ENCODE measurements around the gene JADE2. TPM values are rescaled to one million over a fixed set of nuclear protein-coding genes. Genes with fewer than 3 reads are reported as not detected.

Gene JADE2
- 16.3 to 17.6 TPM (median 16.8 TPM) in 3 replicates for total RNA-seq
- long read RNA-seq, partial matches to known transcripts = 1 of 10 reads
- long read RNA-seq, other reads (novel, unspliced or antisense) = 6 of 10 reads

DNA sequence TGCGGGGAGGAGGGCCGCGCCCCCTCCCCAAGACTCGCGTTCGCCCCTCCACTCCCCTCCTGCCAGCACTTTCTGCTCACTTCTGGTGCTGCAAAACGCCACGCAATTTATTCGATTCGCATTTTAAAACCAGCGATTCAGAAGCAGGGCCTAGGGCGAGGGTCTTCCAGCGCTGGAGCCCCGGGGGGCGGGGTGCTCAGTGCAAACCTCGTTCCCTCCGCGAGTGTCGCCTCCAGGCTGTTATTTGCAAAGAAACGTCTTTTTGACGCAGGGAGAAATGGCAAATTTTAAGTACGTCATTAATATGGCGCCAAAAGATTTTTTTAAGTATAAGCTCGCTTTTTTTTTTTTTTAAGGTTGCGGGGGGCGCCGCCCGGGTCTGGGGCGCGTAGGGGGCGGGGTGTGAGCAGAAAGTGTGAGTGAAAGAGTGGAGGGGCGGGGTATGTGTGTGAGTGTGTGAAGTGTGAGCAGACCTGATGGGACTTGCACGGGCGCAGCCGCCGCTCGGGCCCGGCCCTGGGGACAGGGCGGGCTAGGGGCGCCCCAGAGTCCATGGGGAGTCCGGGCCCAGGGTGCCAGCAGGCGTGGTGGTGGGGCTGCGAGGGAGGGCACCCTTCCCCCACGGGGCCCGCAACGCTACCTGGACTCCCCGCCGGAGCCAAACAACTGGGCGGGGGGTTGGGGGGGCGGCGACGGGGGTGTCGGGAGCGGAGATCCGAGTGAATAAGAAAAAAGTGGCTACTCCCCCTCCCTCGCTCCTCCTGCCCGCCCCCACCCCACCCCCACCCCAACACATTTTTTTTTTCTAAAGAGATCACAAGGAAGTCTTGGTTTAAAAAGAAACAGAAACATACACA, at the start of gene JADE2:
JADE2 (plus strand) TSS at position 845 of the 857 bp plus-strand sequence. CDS start 10,188 bp downstream, outside the sequence.
- Mint-ChIP-seq H3K36me3 (ENCODE audit: low read depth) (no peaks in the 10 kb centered on the region), H3K4me1 (ENCODE audit: low read depth) (peaks cover 21% of the 10 kb centered on the region), H3K9me3 (ENCODE audit: low read depth) (no peaks in the 10 kb centered on the region), H3K27me3 (ENCODE audit: low read depth) (peaks cover 13% of the 10 kb centered on the region), H3K4me3 (ENCODE audit: unreplicated experiment) (peak within 1 kb of the TSS; percentile 93), H3K27ac (ENCODE audit: unreplicated experiment) (peak within 1 kb of the TSS; percentile 95)
- TF ChIP-seq, protein P1, sequence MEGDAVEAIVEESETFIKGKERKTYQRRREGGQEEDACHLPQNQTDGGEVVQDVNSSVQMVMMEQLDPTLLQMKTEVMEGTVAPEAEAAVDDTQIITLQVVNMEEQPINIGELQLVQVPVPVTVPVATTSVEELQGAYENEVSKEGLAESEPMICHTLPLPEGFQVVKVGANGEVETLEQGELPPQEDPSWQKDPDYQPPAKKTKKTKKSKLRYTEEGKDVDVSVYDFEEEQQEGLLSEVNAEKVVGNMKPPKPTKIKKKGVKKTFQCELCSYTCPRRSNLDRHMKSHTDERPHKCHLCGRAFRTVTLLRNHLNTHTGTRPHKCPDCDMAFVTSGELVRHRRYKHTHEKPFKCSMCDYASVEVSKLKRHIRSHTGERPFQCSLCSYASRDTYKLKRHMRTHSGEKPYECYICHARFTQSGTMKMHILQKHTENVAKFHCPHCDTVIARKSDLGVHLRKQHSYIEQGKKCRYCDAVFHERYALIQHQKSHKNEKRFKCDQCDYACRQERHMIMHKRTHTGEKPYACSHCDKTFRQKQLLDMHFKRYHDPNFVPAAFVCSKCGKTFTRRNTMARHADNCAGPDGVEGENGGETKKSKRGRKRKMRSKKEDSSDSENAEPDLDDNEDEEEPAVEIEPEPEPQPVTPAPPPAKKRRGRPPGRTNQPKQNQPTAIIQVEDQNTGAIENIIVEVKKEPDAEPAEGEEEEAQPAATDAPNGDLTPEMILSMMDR (IDR thresholded peaks at IDR 0.05) = peak; percentile 24
- DNase-seq (ENCODE audit: low spot score) = no peak

DNA sequence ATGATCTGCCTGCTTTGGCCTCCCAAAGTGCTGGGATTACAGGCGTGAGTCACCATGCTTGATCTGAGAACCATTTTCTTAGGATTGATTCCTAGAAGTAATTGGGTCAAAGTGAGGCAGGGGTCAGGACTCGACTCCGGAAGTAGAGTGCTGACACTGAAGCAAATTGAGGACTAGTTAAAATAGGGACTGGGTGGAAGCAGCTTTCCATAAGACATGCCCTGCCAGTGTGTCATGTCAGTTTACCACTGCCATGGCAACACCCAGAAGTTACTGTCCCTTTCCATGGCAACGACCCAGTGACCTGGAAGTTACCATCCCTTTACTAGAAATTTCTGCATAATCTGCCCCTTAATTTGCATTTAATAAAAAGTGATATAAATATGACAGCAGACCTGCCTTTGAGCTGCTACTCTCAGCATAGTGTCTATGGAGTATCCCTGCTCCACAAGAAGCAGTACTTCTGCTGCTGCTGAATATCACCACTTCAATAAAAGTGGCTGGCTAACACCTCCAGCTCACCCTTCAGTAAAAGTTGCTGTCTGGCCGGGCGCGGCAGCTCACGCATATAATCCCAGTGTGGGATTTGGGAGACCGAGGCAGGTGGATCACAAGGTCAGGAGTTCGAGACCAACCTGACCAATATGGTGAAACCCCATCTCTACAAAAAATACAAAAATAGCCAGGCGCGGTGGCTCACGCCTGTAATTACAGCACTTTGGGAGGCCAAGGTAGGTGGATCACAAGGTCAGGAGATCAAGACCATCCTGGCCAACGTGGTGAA, 47.8 kb upstream of the JADE2 start:
- DNase-seq (ENCODE audit: low spot score) = peak; percentile 27
- TF ChIP-seq, protein P1 (IDR thresholded peaks at IDR 0.05) = no peak
- Mint-ChIP-seq H3K36me3 (ENCODE audit: low read depth) (peaks cover 2% of the 10 kb centered on the region), H3K27ac (ENCODE audit: unreplicated experiment) (no peak overlapping the region), H3K27me3 (ENCODE audit: low read depth) (no peaks in the 10 kb centered on the region), H3K4me1 (ENCODE audit: low read depth) (no peaks in the 10 kb centered on the region), H3K9me3 (ENCODE audit: low read depth) (peaks cover 10% of the 10 kb centered on the region), H3K4me3 (ENCODE audit: unreplicated experiment) (no peak overlapping the region)

DNA sequence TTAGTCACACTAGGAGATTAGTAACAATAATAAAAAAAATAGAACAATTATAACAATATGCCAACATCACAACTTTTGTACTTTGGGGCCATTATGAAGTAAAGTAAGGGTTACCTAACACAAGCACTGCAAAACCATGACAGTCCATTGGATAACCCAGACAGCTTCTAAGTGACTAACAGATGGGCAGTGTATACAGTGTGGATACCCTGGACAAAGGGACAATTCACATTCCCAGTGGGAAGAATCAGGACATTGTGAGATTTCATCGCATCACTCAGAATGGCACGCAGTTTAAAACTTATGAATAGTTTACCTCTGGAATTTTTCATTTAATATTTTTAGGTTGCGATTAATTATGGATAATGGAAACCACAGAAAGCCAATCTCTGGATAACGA, 45.6 kb upstream of the JADE2 start:
- TF ChIP-seq, protein P1 (IDR thresholded peaks at IDR 0.05) = no peak
- Mint-ChIP-seq H3K27ac (ENCODE audit: unreplicated experiment) (no peak overlapping the region), H3K36me3 (ENCODE audit: low read depth) (no peaks in the 10 kb centered on the region), H3K9me3 (ENCODE audit: low read depth) (peaks cover 2% of the 10 kb centered on the region), H3K4me3 (ENCODE audit: unreplicated experiment) (no peak overlapping the region), H3K4me1 (ENCODE audit: low read depth) (no peaks in the 10 kb centered on the region), H3K27me3 (ENCODE audit: low read depth) (no peaks in the 10 kb centered on the region)
- DNase-seq (ENCODE audit: low spot score) = no peak

DNA sequence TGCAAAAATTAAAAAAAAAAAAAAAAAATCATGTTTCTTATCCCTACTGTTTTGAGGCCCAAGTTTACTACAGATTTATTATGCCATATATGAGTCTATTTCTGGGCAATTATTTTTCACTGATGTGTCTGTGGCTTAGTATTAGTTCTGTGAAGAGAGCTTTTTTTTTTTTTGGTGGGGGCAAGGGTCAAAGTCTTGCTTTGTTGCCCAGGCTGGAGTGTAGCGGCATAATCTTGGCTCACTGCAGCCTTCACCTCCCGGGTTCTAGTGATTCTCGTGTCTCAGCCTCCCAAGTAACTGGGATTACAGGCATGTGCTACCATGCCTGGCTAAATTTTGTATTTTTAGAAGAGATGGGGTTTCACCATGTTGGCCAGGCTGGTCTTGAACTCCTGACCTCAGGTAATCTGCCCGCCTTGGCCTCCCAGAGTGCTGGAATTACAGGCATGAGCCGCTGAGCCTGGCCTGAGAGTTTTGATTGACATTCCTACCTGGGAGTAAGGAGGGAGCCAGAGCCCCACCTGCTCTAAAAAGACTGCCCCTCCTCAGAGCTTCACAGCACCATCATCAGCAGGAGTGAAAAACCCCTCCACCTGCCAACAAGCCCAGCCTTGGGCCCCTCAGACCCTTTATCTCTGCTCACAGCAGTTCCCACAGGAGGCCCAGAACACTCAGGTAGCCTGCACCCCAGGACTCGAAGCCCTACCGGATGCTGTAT, 36.1 kb upstream of the JADE2 start:
- H3K4me3 Mint-ChIP-seq (ENCODE audit: unreplicated experiment) = no peak overlapping the region
- H3K9me3 Mint-ChIP-seq (ENCODE audit: low read depth) = peaks cover 4% of the 10 kb centered on the region
- no peaks in the 10 kb centered on the region for H3K27me3 Mint-ChIP-seq (ENCODE audit: low read depth)
- no peak overlapping the region for H3K27ac Mint-ChIP-seq (ENCODE audit: unreplicated experiment)
- TF ChIP-seq, protein P1 (IDR thresholded peaks at IDR 0.05) = no peak
- H3K36me3 Mint-ChIP-seq (ENCODE audit: low read depth) = no peaks in the 10 kb centered on the region
- peak; percentile 33 for DNase-seq (ENCODE audit: low spot score)
- no peaks in the 10 kb centered on the region for H3K4me1 Mint-ChIP-seq (ENCODE audit: low read depth)

Data from chondrocyte (in vitro differentiated cells).